GM12878 (cell line): ENCODE data around the gene KIF6. TPM values are rescaled to one million over a fixed set of nuclear protein-coding genes. Genes with fewer than 3 reads are reported as not detected.

Experiments used
- DPF2 ChIP-seq: fragments of 450-650 bp; IDR thresholded peaks from 2 replicates; pipeline ENCODE4 v1.6.1; 2017; ENCODE audit warnings: mild to moderate bottlenecking
- KAT2A ChIP-seq: conservative IDR thresholded peaks from 2 replicates; pipeline ENCODE4 v1.6.1; 2011; ENCODE audit warnings: low read depth, low read length; ENCODE audit not compliant: control insufficient read depth
- MLLT1 ChIP-seq: fragments of 450-650 bp; IDR thresholded peaks from 2 replicates; pipeline ENCODE4 v1.6.1; 2016; ENCODE audit warnings: mild to moderate bottlenecking
- NFYA ChIP-seq: IDR thresholded peaks from 2 replicates; pipeline ENCODE4 v1.6.1; 2011; ENCODE audit warnings: low read depth, mild to moderate bottlenecking, low read length, improper control_type of control experiment, borderline replicate concordance
- PML ChIP-seq: IDR thresholded peaks from 2 replicates; pipeline ENCODE4 v1.6.1; 2012; ENCODE audit warnings: low read length, inconsistent platforms
- POLR2A ChIP-seq: IDR thresholded peaks from 2 replicates; pipeline ENCODE4 v1.6.1; 2011; ENCODE audit warnings: low read depth, mild to moderate bottlenecking, low read length
- POLR2AphosphoS5 ChIP-seq: IDR thresholded peaks from 2 replicates; pipeline ENCODE4 v1.6.1; 2011; ENCODE audit warnings: mild to moderate bottlenecking, low read length, inconsistent platforms
- SIX5 ChIP-seq: IDR thresholded peaks from 2 replicates; pipeline ENCODE4 v1.6.1; 2011; ENCODE audit warnings: mild to moderate bottlenecking, low read depth, low read length, moderate library complexity; ENCODE audit not compliant: severe bottlenecking
- SRF ChIP-seq, 2 experiments: IDR thresholded peaks; 2 replicates each; pipeline ENCODE4 v1.6.1; 2011; ENCODE audit warnings: low read depth in 2 of 2, low read length in 2 of 2, mild to moderate bottlenecking in 1 of 2, moderate library complexity in 1 of 2
- TARDBP ChIP-seq: IDR thresholded peaks from 2 replicates; pipeline ENCODE4 v1.6.1; 2016; ENCODE audit warnings: borderline replicate concordance
- TBL1XR1 ChIP-seq: IDR thresholded peaks from 2 replicates; pipeline ENCODE4 v1.6.1; 2012; ENCODE audit warnings: low read depth, low read length, improper control_type of control experiment
- ZBTB4 ChIP-seq: fragments of 450-650 bp; formaldehyde crosslinking; IDR thresholded peaks from 2 replicates; pipeline ENCODE4 v1.4.0; 2022; ENCODE audit warnings: mild to moderate bottlenecking, moderate library complexity
- ZNF592 ChIP-seq: fragments of 450-650 bp; IDR thresholded peaks from 2 replicates; pipeline ENCODE4 v1.6.1; 2017; ENCODE audit warnings: mild to moderate bottlenecking, moderate library complexity
- ZSCAN29 ChIP-seq: fragments of 450-650 bp; IDR thresholded peaks from 2 replicates; pipeline ENCODE4 v1.6.1; 2017; ENCODE audit warnings: mild to moderate bottlenecking, moderate library complexity
- polyA plus RNA-seq, 11 experiments: library from polyadenylated mRNA; depleted of rRNA in 4 of 11; unstranded in 6 of 11; stranded (reverse) in 5 of 11; fragments of >200 nt; fragmentation: Nextera tagmentation in 4 of 11; fragmentation: Illumina TruSeq in 1 of 11; extraction: Ambion mirVana in 4 of 11; extraction: Trizol in 1 of 11; gene quantifications; 1 replicate in 1 of 11; 2 replicates in 10 of 11; pipeline versions ENCODE4 v1.2.1 to v1.2.3, GENCODE V29; 2011 to 2016; ENCODE audit warnings: inconsistent platforms in 2 of 11, missing spikeins in 2 of 11, low read depth in 1 of 11
- total RNA-seq, 4 experiments: library from RNA; depleted of rRNA in 3 of 4; stranded (reverse); fragments of >200 nt in 3 of 4; fragmentation: Illumina TruSeq in 1 of 4; extraction: Trizol in 1 of 4; gene quantifications; 2 replicates each; pipeline versions ENCODE4 v1.2.1 to v1.2.3, GENCODE V29; 2013 to 2021
- TF ChIP-seq, protein P1 (sequence below): IDR thresholded peaks from 2 replicates; pipeline ENCODE4 v1.6.1; 2012; ENCODE audit warnings: mild to moderate bottlenecking, low read depth, low read length
- TF ChIP-seq, protein P2 (sequence below): IDR thresholded peaks from 2 replicates; pipeline ENCODE4 v1.6.1; 2012; ENCODE audit warnings: low read depth, low read length, improper control_type of control experiment

KIF6 gene
- total and polyA plus RNA-seq, 10 of the 15 experiments (the other 5 are each of a cell fraction or from before 2014, with no cell fraction given), result 0.09 to 1.0 (median 0.28) TPM

- TF ChIP-seq, protein P1, sequence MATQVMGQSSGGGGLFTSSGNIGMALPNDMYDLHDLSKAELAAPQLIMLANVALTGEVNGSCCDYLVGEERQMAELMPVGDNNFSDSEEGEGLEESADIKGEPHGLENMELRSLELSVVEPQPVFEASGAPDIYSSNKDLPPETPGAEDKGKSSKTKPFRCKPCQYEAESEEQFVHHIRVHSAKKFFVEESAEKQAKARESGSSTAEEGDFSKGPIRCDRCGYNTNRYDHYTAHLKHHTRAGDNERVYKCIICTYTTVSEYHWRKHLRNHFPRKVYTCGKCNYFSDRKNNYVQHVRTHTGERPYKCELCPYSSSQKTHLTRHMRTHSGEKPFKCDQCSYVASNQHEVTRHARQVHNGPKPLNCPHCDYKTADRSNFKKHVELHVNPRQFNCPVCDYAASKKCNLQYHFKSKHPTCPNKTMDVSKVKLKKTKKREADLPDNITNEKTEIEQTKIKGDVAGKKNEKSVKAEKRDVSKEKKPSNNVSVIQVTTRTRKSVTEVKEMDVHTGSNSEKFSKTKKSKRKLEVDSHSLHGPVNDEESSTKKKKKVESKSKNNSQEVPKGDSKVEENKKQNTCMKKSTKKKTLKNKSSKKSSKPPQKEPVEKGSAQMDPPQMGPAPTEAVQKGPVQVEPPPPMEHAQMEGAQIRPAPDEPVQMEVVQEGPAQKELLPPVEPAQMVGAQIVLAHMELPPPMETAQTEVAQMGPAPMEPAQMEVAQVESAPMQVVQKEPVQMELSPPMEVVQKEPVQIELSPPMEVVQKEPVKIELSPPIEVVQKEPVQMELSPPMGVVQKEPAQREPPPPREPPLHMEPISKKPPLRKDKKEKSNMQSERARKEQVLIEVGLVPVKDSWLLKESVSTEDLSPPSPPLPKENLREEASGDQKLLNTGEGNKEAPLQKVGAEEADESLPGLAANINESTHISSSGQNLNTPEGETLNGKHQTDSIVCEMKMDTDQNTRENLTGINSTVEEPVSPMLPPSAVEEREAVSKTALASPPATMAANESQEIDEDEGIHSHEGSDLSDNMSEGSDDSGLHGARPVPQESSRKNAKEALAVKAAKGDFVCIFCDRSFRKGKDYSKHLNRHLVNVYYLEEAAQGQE, result no peak
- TF ChIP-seq ZBTB4 (CRISPR knock-in tag) (no peak), POLR2A (no peak), DPF2 (peak; percentile 66), TBL1XR1 (no peak), NFYA (no peak), ZSCAN29 (no peak), KAT2A (no peak), POLR2AphosphoS5 (no peak), SIX5 (no peak), SRF (IDR thresholded peaks at IDR 0.05; ENCODE audit: low read depth in 2 of 2, low read length in 2 of 2) (peak in 1 of 2 experiments; percentile 58; a peak in 1 of 4 replicates), PML (no peak), ZNF592 (no peak), MLLT1 (no peak), TARDBP (no peak)
- TF ChIP-seq, protein P2, sequence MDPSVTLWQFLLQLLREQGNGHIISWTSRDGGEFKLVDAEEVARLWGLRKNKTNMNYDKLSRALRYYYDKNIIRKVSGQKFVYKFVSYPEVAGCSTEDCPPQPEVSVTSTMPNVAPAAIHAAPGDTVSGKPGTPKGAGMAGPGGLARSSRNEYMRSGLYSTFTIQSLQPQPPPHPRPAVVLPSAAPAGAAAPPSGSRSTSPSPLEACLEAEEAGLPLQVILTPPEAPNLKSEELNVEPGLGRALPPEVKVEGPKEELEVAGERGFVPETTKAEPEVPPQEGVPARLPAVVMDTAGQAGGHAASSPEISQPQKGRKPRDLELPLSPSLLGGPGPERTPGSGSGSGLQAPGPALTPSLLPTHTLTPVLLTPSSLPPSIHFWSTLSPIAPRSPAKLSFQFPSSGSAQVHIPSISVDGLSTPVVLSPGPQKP, result 0 out of 2 replicates have a peak, but pooled peaks have one; percentile 32
These were observed at the start of gene KIF6 (continued) for GRCh38 chr6:39724787-39725631.
